ENCODE results near the gene SENP6. TPM values are rescaled to one million over a fixed set of nuclear protein-coding genes. Genes with fewer than 3 reads are reported as not detected.
"Not testable (repeated sequence)": the region's sequence is repeated elsewhere in the genome, so short reads cannot be mapped to it uniquely, and the experiment has no call there.

Gene SENP6, protein sequence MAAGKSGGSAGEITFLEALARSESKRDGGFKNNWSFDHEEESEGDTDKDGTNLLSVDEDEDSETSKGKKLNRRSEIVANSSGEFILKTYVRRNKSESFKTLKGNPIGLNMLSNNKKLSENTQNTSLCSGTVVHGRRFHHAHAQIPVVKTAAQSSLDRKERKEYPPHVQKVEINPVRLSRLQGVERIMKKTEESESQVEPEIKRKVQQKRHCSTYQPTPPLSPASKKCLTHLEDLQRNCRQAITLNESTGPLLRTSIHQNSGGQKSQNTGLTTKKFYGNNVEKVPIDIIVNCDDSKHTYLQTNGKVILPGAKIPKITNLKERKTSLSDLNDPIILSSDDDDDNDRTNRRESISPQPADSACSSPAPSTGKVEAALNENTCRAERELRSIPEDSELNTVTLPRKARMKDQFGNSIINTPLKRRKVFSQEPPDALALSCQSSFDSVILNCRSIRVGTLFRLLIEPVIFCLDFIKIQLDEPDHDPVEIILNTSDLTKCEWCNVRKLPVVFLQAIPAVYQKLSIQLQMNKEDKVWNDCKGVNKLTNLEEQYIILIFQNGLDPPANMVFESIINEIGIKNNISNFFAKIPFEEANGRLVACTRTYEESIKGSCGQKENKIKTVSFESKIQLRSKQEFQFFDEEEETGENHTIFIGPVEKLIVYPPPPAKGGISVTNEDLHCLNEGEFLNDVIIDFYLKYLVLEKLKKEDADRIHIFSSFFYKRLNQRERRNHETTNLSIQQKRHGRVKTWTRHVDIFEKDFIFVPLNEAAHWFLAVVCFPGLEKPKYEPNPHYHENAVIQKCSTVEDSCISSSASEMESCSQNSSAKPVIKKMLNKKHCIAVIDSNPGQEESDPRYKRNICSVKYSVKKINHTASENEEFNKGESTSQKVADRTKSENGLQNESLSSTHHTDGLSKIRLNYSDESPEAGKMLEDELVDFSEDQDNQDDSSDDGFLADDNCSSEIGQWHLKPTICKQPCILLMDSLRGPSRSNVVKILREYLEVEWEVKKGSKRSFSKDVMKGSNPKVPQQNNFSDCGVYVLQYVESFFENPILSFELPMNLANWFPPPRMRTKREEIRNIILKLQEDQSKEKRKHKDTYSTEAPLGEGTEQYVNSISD
- 37.3 and 41.8 TPM in 2 replicates for total RNA-seq (2014; rRNA removed; shearing (Covaris generic))
- polyA plus RNA-seq (2015; cell fraction: cytosol; rRNA removed): 51.9 and 62.9 TPM in 2 replicates
- 86.8 and 96.7 TPM in 2 replicates for polyA plus RNA-seq (2015; cell fraction: nucleus; rRNA removed)

DNA sequence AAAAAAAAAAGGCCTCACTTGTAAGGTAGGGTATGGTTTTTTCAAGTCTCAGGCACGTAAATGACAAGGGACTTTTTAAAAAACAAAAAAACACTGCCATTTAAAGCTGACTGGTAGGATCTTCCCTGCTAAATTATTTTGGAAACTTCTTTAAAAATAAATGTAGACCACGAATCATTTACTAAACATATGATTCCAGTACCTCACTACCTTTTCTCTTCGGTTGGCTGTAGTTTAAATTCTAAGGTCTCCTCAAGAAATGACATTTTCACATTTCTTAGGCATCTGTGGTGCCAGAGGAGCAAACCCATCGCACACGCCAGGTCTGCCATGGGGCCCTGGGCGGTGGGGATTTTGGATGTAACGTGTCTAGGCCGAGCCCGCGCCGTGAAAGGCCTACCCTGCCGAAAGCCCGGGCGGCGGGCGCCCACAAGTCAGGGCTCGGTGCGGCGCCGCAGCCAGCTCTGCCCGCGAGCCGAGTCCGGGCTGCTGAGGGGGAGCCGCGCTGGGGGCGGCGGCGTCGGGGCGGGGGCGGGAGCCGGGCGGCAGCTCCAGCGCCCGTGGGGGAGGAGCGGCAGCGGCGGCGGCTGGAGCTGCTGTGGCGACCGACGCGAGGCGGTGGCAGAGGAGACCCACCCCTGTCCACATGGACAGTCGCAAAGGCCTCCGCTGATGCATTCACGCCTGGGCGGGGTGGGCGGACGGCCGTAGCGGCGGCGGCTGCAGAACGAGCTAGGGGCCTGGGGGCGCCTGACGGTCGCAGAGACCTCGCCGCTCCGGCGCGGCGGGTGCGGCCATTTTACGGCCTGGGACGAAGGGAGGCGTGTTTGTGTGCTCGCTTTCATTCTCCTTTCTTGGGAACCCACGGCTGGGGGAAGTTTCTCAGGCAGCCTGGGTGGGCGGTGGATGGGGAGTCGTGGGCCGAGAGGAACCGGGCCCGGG lies at the start of gene SENP6:
Gene SENP6 (plus strand): TSS at position 577 of the 942 bp plus-strand sequence. CDS start 645 bp downstream, outside the sequence.
- peak; percentile 68 for DNase-seq (ENCODE audit: low read depth)

DNA sequence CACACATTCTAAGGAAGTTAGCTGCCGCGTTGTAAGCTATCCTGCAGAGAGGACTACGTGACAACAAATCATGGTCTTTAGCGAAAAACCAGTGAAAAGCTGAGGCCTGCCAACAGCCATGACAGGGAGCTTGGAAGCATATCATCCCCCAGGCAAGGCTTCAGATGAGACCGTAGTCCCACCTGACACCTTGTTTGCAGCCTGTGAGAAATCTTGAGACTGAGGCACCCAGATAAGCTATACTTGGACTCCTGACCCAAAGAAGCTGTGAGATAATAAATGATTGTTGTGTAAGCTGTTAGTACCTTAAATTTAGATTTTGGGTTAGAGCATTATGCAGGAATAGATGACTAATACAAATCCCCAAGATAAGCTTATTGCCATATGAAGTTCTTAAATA lies 45.4 kb upstream of the SENP6 start:
- no peak for DNase-seq (ENCODE audit: low read depth)

DNA sequence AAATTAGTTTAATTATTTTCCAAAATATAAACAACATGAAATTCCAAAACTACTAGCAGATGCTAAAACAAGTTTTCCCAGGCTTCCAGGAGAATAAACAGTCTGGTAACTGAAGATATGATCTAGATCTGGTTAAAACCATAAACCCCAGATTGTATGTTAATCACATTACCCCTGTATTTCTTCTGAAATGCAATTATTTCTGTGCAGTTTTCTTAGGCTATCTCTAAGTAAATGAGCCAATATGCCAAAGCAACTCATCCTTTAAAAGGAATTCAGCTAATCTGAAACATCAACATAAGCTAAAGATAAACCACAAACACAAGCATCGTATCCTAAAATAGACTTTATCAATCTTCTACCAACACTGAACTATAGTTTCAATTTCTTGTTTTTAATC lies 44.6 kb upstream of the SENP6 start:
- DNase-seq (ENCODE audit: low read depth): no peak

DNA sequence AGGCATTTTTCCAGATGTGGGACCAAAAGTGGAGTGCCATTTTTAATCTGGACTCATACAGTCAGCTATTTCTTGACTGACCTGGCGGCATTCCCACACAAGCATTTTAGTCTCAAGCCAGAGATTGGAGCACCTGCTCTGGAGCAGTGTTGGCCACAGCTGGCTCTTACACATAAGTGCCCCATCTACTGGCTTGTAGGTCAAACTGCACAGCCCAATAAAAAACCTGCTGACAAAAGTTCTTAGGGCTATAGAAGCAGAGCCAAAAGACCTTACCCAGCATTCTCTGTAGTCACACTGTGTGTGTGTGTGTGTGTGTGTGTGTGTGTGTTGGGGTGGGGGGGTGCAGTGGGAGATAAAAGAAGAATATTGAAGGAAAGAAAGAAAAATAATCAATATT lies 38.6 kb upstream of the SENP6 start:
- peak; percentile 40 for DNase-seq (ENCODE audit: low read depth)

DNA sequence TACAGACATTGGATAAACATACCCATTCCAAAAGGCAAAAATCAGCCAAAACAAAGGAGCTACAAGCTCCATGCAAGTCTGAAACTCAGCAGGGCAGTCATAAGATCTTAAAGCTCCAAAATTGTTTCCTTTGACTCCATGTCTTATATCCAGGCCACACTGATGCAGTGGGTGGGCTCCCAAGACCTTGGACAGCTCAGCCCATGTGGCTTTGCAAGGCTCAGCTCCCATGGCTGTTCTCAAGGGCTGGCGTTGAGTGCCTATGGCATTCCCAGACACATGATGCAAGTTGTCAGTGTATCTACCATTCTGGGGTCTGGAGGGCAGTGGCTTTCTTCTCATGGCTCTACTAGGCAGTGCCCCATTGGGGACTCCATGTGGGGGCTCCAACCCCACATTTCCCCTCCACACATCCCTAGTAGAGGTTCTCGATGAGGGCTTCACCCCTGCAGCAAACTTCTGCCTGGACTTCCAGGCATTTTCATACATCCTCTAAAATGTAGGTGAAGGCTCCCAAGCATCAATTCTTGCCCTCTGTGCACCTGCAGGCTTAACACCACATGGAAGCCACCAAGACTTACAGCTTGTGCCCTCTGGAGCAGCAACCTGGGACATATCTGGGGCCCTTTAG lies 35.4 kb upstream of the SENP6 start:
- no peak for DNase-seq (ENCODE audit: low read depth)

DNA sequence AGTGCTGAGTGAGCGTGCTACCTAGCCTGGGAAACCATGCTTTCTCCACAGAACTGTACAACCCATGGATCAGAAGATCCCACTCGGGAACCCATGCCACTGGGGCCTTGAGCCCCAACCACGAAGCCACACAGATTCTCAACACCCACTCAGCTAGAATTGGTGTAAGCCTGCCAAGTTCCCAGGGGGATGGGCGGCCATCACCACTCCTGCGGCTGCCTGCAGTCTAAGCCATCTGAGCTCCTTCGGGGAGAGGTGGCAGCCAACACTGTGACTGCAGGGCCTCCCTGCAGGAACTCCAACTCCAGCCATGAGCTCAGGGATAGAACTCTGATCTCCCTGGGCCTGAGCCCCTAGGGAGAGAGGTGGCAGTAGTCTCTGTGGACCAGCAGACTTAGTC lies 33.6 kb upstream of the SENP6 start:
- no peak for DNase-seq (ENCODE audit: low read depth)

DNA sequence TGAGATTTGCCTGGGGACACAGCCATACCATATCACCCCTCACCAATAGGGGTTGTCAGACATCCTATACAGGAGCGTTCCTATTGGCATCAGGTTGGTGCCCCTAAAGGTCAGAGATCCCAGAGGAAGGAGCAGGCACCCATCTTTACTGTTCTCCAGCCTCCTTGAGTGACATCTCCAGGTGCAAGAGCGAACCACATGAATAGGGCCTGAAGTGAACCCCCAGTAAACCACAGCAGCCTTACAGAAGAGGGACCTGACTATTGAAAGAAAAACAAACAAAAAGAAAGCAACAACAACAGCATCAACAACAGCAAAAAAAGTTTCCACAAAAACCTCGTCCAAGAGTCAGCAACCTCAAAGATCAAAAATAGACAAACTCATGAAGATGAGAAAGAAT lies 32.7 kb upstream of the SENP6 start:
- no peak for DNase-seq (ENCODE audit: low read depth)

DNA sequence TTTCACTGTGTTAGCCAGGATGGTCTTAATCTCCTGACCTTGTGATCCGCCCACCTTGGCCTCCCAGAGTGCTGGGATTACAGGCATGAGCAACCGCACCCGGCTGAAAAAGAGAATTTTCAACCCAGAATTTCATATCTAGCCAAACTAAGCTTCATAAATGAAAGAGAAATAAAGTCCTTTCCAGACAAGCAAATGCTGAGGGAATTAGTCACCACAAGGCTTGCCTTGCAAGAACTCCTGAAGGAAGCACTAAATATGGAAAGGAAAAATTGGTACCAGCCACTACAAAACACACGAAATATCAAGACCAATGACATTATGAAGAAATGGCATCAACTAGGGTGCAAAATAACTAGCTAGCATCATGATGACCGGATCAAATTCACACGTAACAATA lies 31.0 kb upstream of the SENP6 start:
- not testable (repeated sequence) for DNase-seq (ENCODE audit: low read depth)

DNA sequence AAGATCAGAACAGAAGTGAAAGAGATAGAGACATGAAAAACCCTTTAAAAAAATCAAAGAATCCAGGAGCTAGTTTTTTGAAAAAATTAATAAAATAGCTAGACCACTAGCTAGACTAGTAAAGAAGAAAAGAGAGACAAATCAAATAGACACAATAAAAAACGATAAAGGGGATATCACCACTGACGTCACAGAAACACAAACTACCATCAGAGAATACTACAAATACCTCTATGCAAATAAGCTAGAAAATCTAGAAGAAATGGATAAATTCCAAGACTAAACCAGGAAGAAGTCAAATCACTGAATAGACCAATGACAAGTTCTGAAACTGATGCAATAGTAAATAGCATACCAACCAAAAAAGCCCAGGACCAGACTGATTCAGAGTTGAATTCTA lies 29.6 kb upstream of the SENP6 start:
- no peak for DNase-seq (ENCODE audit: low read depth)

DNA sequence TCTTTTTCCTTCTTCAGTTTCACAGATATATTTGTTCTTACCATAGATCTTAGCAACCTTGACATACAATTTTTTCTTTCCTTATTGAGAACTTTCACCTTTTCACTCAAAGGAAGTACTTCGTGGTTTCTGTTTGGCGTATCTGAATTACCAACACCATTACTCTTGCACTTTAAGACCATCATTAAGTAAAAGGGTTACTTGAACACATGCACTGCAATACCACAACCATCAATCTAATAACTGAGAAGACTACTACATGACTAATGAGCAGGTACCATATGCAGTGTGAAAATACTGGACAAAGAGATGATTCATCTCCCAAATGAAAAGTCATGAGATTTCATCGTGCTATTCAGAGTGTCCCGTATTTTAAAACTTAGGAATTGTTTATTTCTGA lies 21.7 kb upstream of the SENP6 start:
- no peak for DNase-seq (ENCODE audit: low read depth)

DNA sequence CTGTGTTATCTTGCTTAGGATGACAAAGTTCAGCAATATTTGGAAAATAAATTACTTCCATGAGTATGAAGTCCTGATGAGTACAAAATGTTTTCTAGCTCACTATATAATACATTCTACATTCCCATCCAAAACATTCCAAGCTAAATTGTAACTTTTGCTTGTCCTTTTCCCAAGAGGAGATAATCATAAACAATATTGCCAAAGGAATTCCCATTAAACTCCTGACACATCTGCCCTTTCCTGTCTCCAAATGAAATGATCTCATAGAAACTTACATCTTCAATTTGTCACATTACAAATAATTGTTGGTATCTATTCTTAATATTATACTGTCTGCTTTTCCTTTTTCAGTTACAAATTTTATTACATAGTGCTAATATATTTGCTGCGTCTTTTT lies 20.4 kb upstream of the SENP6 start:
- DNase-seq (ENCODE audit: low read depth): no peak

DNA sequence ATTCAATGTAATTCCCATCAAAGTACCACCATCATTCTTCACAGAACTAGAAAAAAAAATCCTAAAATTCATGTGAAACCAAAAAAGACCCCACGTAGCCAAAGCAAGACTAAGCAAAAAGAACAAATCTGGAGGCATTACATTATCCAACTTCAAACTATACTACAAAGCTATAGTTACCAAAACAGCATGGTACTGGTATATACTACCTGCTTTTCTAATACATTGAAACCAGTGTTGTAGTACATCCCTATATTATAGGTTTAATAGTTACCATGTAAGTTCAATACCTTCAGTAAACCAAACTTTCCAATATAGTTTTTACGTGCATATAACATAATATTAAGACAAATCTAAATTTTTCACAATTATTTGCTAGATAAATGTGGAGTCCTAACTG lies 17.1 kb upstream of the SENP6 start:
- not testable (repeated sequence) for DNase-seq (ENCODE audit: low read depth)

DNA sequence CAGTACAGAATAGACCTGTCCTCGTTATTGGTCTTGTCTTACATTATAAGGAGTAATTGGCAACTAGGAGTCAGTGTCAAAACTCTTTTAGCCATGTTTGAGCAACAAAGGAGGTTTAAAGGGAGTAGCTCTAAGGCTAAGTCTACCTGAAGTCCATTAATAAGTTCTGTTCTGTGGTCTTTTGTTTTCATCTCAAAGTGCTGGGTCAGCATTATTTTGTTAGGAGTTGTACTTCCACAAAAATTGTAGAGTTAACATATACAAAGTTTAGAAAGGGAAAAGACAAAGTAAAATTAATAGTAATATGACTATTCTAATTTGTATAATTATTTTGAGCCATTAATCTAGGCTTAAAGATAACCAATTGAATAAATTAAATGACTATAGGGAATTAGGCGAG lies 12.7 kb upstream of the SENP6 start:
- no peak for DNase-seq (ENCODE audit: low read depth)

DNA sequence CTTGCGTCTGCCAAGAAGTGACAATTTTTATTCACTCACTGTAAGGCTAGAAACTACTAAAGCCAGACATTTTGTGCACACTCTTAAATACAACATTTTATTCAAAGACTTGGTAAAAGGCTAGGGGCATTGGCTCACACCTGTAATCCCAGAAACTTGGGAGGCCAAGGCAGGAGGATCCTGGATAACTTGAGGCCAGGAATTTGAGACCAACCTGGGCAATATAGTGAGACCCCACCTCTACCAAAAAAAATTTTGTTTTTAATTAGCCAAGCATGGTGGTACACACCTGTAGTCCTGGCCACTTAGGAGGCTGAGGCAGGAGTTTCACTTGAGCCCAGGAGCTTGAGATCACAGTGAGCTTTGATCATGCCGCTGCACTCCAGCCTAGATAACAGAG lies 11.3 kb upstream of the SENP6 start:
- no peak for DNase-seq (ENCODE audit: low read depth)

DNA sequence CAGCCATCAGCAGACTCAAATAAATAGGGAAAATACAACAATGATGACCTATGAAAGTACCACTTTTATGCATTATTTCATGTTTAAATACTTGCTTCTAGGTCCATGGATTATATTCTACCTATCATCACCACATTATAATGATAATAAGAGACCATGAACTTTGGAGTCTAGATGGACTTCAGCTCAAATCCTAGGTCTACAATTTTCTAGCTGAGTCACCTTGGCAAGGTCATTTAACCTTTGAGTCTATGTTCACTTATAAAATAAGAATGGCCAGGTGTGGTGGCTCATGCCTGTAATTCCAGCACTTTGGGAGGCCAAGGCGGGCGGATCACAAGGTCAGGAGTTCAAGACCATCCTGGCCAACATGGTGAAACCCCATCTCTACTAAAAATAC lies 5.3 kb upstream of the SENP6 start:
- DNase-seq (ENCODE audit: low read depth): not testable (repeated sequence)

DNA sequence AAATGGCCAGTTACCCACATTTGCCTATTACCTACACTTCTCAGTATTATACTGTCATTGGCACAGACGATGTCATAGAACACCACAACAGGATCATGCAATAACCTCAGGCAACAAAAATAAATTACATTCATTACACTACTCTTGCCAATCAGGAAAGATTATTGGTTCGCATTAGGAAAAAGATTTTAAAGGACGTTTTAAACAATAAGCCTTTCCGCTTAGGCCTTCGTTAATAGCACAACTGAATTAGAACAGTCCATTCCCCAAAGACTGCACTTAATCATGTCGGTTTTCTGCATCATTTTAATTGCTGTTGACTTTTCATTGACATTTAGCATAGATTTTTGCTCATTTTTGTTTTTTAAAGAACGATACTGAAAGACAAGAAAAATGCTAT lies 912 bp upstream of the SENP6 start:
- no peak for DNase-seq (ENCODE audit: low read depth)

DNA sequence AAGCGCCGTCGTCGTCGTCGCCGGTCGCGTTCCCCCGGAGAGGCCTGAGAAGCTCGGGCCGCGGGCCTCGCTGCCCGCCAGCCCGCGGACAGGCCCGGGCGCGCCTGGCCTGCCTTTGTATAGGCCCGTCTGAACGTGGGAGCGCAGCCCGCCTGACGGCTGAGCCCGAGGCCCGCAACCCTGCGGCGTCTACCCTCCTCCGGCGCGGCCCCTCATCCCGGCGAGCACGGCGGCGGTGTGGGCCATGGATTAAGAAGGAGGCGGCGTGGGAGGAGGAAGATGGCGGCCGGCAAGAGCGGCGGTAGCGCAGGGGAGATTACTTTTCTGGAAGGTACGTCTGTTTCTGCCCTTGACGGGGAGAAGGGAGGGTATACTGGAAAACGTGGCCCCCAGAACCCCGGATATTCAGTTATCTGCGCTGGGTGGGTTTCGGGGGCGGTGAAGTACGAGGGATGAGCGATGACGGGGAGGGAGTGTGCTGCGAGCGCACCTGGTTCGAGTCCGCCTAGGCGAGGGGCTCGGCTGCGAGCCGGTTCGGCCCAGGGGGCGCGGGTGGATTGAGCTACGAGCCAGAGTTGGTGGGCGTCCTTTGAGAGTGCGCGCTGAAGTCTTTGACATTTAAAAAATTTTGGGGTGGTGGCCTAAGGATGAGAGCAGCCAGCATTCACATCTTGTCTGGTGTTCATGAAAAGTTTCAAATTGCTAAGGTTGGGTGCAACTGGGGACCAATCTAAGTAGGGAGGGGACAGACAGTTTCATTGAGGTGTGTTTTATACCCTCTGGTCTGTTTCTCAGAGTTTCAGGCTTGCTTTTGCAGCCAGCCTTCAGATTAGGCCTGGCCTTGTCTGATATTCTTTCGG lies 796 bp downstream of the SENP6 start:
- DNase-seq (ENCODE audit: low read depth): peak; percentile 52

DNA sequence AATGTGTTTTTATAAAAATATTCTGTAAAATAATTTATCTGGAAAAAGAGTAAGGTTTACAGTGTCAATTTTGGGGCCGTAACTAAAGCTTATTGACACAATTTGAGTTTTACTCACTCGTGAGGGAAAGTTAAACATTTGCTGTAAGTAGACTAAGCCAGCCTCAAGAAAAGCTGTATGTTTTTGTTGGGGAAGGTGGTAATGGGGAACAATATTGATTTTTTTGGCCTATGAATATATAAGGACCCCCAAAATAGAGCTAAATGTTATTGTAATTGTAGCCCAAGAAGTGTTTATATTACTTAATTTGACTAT lies 1.4 kb downstream of the SENP6 start:
- no peak for DNase-seq (ENCODE audit: low read depth)

DNA sequence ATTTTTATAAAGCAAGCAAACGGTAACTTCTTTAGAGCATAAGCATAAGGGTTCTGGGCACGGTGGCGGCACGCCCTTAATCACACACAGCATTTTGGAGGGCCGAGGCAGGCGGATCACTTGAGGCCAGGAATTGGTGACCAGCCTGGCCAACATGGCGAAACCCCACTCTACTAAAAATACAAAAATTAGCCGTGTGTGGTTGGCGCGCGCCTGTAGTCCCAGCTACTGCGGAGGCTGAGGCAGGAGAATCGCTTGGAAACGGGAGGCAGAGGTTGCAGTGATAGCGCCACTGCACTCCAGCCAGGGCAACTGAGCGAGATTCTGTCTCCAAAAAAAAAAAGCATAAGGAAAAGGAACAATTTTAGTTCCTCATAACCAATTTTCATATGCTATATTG lies 2.6 kb downstream of the SENP6 start:
- DNase-seq (ENCODE audit: low read depth): no peak

All from HT1080 (cell line).